Spleen (tissue), 11 donors: ENCODE measurements around the gene RANBP10. TPM values are rescaled to one million over a fixed set of nuclear protein-coding genes. Genes with fewer than 3 reads are reported as not detected.
A peak's percentile ranks its signal among the peaks of the same experiment; 100 is the strongest.

Source experiments
- DNase-seq: peaks from one replicate; pipeline ENCODE4 v3.0.0-alpha.2; 2020
- H3K27ac ChIP-seq, 8 donors: fragments of 200-600 bp; sonication (generic) in 7 of 8; 1 replicate in 4 of 8; 2 replicates in 4 of 8; pipeline versions ENCODE4 v1.5.0 to v1.8.0; 2016 to 2021; ENCODE audit warnings: inconsistent platforms in 4 of 8, mild to moderate bottlenecking in 4 of 8, moderate library complexity in 1 of 8
- H3K27me3 ChIP-seq, 7 donors: fragments of 200-600 bp; sonication (generic) in 6 of 7; replicated peaks in 1 of 7; 1 replicate in 4 of 7; 2 replicates in 3 of 7; pipeline versions ENCODE4 v1.5.0 to v1.8.0; 2016 to 2021; ENCODE audit warnings: inconsistent platforms in 3 of 7, mild to moderate bottlenecking in 1 of 7
- H3K36me3 ChIP-seq, 6 donors: fragments of 200-600 bp; sonication (generic) in 5 of 6; 1 replicate in 4 of 6; 2 replicates in 2 of 6; pipeline versions ENCODE4 v1.5.0 to v1.8.0; 2016 to 2021; ENCODE audit warnings: inconsistent platforms in 2 of 6
- H3K4me1 ChIP-seq, 6 donors: fragments of 200-600 bp; sonication (generic) in 5 of 6; 1 replicate in 3 of 6; 2 replicates in 3 of 6; pipeline versions ENCODE4 v1.5.0 to v1.8.0; 2016 to 2021; ENCODE audit warnings: inconsistent platforms in 3 of 6
- H3K4me3 ChIP-seq, 8 donors: fragments of 200-600 bp; sonication (generic) in 7 of 8; 1 replicate in 4 of 8; 2 replicates in 4 of 8; pipeline versions ENCODE4 v1.5.0 to v1.8.0; 2016 to 2021; ENCODE audit warnings: inconsistent platforms in 4 of 8, mild to moderate bottlenecking in 4 of 8, moderate library complexity in 2 of 8
- H3K9me3 ChIP-seq, 8 donors: fragments of 200-600 bp; sonication (generic) in 7 of 8; 1 replicate in 4 of 8; 2 replicates in 4 of 8; pipeline versions ENCODE4 v1.5.0 to v1.8.0; 2016 to 2021; ENCODE audit warnings: inconsistent platforms in 4 of 8
- POLR2A ChIP-seq, 3 donors: fragments of 450-650 bp; IDR thresholded peaks; one replicate each; pipeline ENCODE4 v1.5.1; 2017; ENCODE audit warnings: antibody characterized with exemption in 3 of 3, mild to moderate bottlenecking in 1 of 3
- POLR2AphosphoS5 ChIP-seq, 3 donors: sonication (generic); formaldehyde crosslinking; IDR thresholded peaks; one replicate each; pipeline ENCODE4 v1.5.1; 2017; ENCODE audit warnings: antibody characterized with exemption in 3 of 3
- WGBS, 5 donors: extraction: QIAGEN DNeasy Blood & Tissue Kit in 3 of 5; methylation state at CpG; one replicate each; pipeline versions ENCODE4 v1.1.5 to v1.1.7; 2013 to 2018; 5-methylcytosine and 5-hydroxymethylcytosine counted together
- intact Hi-C: fragments of 100-400 bp; cut with DNase I; formaldehyde crosslinking; loops from one replicate; pipeline ENCODE4 v1.15.0; 2023; ENCODE audit warnings: low total_unique reads
- polyA plus RNA-seq, 3 donors: library from polyadenylated mRNA; stranded (reverse); fragments of 200-250 nt; gene quantifications; one replicate each; pipeline ENCODE4 v1.2.1, GENCODE V29; 2013
- total RNA-seq, 7 donors: library from RNA; depleted of rRNA in 3 of 7; stranded (reverse); fragments of >200 nt in 3 of 7; fragmentation: NEBNext Ultra II Directional in 4 of 7; extraction: Animal tissue kit (Norgen Biotek cat#: 25700) in 4 of 7; gene quantifications; one replicate each; pipeline versions ENCODE4 v1.1.0 to v1.2.1, GENCODE V29; 2016 to 2021
- TF ChIP-seq, protein P1 (sequence below), 11 experiments: fragments of 200-600 bp in 7 of 11; fragments of 450-650 bp in 4 of 11; sonication (generic) in 4 of 11; IDR thresholded peaks in 8 of 11; conservative IDR thresholded peaks in 3 of 11; 1 replicate in 7 of 11; 2 replicates in 4 of 11; pipeline versions ENCODE4 v1.4.0 to v1.8.0; 2016 to 2021; ENCODE audit warnings: antibody characterized with exemption in 11 of 11, inconsistent platforms in 4 of 11, mild to moderate bottlenecking in 1 of 11
- donor health status: healthy with polysubstance abuse.
- donor health status: DM: no; HTN: no; CAD: no; lungs with moderate emphysema.
- donor health status: DM: no; HTN: no; CAD: no.
- donor health status: Bipolar disorder and iron deficiency.
- donor health status: healthy.
- donor health status: DM: no; HTN: no; CAD: no.
- donor health status: DM: yes; HTN: yes; CAD: no.

The RANBP10 gene
- total and polyA plus RNA-seq, 10 donors = 6.6 to 38.6 (median 22.6) TPM

DNA sequence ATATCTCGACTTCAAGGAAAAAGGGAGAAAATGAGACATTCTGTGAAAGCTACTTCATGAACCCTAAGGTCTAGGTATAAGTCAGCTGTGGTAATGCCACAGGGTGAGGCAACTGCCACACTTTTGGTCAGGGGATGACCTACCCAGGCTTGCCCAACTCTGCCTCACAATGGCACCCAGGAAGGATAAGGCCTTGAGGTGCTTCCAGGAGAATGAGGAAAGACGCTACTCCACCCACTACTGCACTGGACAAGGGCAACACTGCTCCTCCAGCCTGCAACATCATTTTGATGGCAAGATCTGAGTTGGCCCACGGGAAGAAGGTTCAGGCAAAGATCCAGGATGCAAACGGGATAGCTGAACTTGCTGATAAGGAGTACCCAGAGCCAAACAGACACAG lies 65.2 kb downstream of the RANBP10 start:
- H3K27me3 ChIP-seq = no peaks in the 10 kb centered on the region
- intact Hi-C loops = no loop called here
- H3K4me3 ChIP-seq = no peak overlapping the region
- no peak for DNase-seq
- H3K27ac ChIP-seq = no peak overlapping the region
- H3K36me3 ChIP-seq = peaks cover 2 to 93% (median 47%) of the 10 kb centered on the region in 6 donors
- peaks cover 0 to 6% (median 0%) of the 10 kb centered on the region in 6 donors for H3K4me1 ChIP-seq
- WGBS, 5 donors = 74 to 85% (median 77%) methylated on average over 4 of the region's 4 CpGs
- TF ChIP-seq POLR2A (IDR thresholded peaks at IDR 0.05) (no peak), POLR2AphosphoS5 (IDR thresholded peaks at IDR 0.05) (no peak)
- TF ChIP-seq, protein P1, sequence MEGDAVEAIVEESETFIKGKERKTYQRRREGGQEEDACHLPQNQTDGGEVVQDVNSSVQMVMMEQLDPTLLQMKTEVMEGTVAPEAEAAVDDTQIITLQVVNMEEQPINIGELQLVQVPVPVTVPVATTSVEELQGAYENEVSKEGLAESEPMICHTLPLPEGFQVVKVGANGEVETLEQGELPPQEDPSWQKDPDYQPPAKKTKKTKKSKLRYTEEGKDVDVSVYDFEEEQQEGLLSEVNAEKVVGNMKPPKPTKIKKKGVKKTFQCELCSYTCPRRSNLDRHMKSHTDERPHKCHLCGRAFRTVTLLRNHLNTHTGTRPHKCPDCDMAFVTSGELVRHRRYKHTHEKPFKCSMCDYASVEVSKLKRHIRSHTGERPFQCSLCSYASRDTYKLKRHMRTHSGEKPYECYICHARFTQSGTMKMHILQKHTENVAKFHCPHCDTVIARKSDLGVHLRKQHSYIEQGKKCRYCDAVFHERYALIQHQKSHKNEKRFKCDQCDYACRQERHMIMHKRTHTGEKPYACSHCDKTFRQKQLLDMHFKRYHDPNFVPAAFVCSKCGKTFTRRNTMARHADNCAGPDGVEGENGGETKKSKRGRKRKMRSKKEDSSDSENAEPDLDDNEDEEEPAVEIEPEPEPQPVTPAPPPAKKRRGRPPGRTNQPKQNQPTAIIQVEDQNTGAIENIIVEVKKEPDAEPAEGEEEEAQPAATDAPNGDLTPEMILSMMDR (IDR thresholded peaks at IDR 0.05 in 8 of 11, conservative IDR thresholded peaks at IDR 0.05 in 3 of 11) = no peak
- H3K9me3 ChIP-seq = no peaks in the 10 kb centered on the region

DNA sequence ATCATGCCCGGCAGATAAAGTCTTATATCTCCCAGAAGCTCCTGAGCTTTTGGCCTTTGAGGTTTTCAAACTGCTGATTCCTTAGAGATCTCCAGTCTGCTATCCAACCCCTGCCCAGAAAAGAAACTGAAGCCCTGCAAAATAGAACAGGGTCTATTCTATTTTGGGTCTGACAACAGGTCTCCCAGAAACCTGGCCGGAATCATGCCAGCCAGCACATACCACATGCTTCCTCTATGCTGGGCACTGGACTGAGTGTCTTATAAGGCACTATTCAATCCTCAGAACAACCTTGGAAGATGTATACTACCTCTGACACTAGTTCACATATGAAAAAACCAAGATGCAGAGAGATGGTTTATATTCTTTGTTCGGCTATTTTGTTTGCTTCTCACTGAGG lies 66.0 kb downstream of the RANBP10 start:
- WGBS, 5 donors = 93 to 99% (median 97%) methylated on average over 3 of the region's 3 CpGs
- Histone ChIP-seq H3K27me3 (no peaks in the 10 kb centered on the region), H3K36me3 (peaks cover 2 to 99% (median 47%) of the 10 kb centered on the region in 6 donors), H3K9me3 (no peaks in the 10 kb centered on the region), H3K27ac (no peak overlapping the region), H3K4me3 (no peak overlapping the region), H3K4me1 (peaks cover 0 to 6% (median 0%) of the 10 kb centered on the region in 6 donors)
- intact Hi-C loops = no loop called here
- DNase-seq = no peak
- no peak for TF ChIP-seq POLR2A (IDR thresholded peaks at IDR 0.05)
- TF ChIP-seq, protein P1 (IDR thresholded peaks at IDR 0.05 in 8 of 11, conservative IDR thresholded peaks at IDR 0.05 in 3 of 11) = no peak
- no peak for TF ChIP-seq POLR2AphosphoS5 (IDR thresholded peaks at IDR 0.05)

DNA sequence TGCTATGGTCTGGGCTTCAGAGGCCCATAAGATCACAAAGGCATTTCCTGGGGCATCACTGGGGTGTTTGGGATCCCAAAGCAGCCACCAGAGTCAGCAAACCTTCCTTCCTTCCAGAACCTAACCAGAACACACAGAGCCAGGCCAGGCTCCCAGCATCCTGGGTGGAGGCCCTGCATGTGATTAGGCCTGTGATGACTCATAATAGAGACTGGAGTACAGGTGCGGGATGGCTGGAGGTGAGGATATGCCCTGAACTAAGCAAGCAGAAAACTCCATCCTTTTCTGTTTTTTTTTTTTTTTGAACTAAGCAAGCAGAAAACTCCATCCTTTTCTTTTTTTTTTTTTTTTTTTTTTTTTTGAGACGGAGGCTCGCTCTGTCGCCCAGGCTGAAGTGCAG lies 69.5 kb downstream of the RANBP10 start:
- H3K4me1 ChIP-seq = peaks cover 0 to 6% (median 0%) of the 10 kb centered on the region in 6 donors
- DNase-seq = no peak
- H3K4me3 ChIP-seq = no peak overlapping the region
- H3K9me3 ChIP-seq = no peaks in the 10 kb centered on the region
- intact Hi-C loops = no loop called here
- no peak overlapping the region for H3K27ac ChIP-seq
- no peaks in the 10 kb centered on the region for H3K27me3 ChIP-seq
- H3K36me3 ChIP-seq = peaks cover 2 to 97% (median 37%) of the 10 kb centered on the region in 6 donors
- no peak for TF ChIP-seq POLR2A (IDR thresholded peaks at IDR 0.05)
- no peak for TF ChIP-seq POLR2AphosphoS5 (IDR thresholded peaks at IDR 0.05)
- TF ChIP-seq, protein P1 (IDR thresholded peaks at IDR 0.05 in 8 of 11, conservative IDR thresholded peaks at IDR 0.05 in 3 of 11) = no peak
- 92 to 100% (median 98%) methylated on average over 3 to 4 of the region's 4 CpGs for WGBS, 5 donors

DNA sequence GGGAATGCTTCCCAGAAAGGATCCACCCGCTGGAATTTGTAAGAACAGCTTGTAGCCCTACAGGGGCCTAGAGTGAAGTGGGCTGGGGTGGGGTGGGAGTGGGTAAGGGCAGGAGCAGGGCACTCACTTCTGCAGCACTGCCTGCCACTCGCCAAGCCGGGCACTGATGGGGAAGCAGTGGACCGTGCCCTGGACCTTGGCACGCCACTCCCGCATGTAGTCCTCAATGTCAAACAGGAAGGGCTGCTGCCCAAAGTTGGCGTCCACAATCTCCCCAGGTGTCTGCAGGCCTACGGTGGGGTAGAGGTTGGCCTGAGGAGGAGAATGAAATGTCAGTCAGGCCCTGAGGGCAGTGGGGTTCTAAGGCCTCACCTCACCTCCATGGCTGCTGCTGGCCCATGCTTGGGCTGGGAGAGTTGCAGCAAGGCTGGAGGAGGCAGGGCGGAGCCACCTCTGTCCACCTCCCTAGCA lies 71.6 kb downstream of the RANBP10 start:
- DNase-seq = no peak
- Histone ChIP-seq H3K9me3 (no peaks in the 10 kb centered on the region), H3K4me3 (no peak overlapping the region), H3K36me3 (peaks cover 0 to 97% (median 42%) of the 10 kb centered on the region in 6 donors), H3K4me1 (no peaks in the 10 kb centered on the region), H3K27ac (peak overlapping the region in 1 of 8 donors; percentile 11), H3K27me3 (no peaks in the 10 kb centered on the region)
- TF ChIP-seq POLR2AphosphoS5 (IDR thresholded peaks at IDR 0.05) = peak in 1 of 3 donors; percentile 21
- no peak for TF ChIP-seq POLR2A (IDR thresholded peaks at IDR 0.05)
- TF ChIP-seq, protein P1 (IDR thresholded peaks at IDR 0.05 in 8 of 11, conservative IDR thresholded peaks at IDR 0.05 in 3 of 11) = no peak
- intact Hi-C loops = no loop called here
- 66 to 94% (median 84%) methylated on average over 9 of the region's 9 CpGs for WGBS, 5 donors
